Tibial nerve (tissue), 4 donors: ENCODE measurements around the gene GRAMD1C. TPM values are rescaled to one million over a fixed set of nuclear protein-coding genes. Genes with fewer than 3 reads are reported as not detected.

ENCODE experiments used
- DNase-seq, 2 donors: peaks; one replicate each; pipeline ENCODE4 v3.0.0-alpha.2; 2019; ENCODE audit warnings: low spot score in 2 of 2
- H3K27ac ChIP-seq, 4 donors: fragments of 200-600 bp; sonication (generic) in 3 of 4; one replicate each; pipeline ENCODE4 v1.5.1; 2017 to 2019; ENCODE audit warnings: mild to moderate bottlenecking in 1 of 4
- H3K27me3 ChIP-seq, 2 donors: fragments of 200-600 bp; sonication (generic) in 1 of 2; one replicate each; pipeline versions ENCODE4 v1.5.1 to v1.6.0; 2017 to 2019
- H3K36me3 ChIP-seq, 3 donors: fragments of 200-600 bp; sonication (generic); one replicate each; pipeline ENCODE4 v1.5.1; 2018 to 2019
- H3K4me1 ChIP-seq, 4 donors: fragments of 200-600 bp; sonication (generic) in 3 of 4; one replicate each; pipeline ENCODE4 v1.5.1; 2017 to 2019
- H3K4me3 ChIP-seq, 4 donors: fragments of 200-600 bp; sonication (generic) in 3 of 4; one replicate each; pipeline ENCODE4 v1.5.1; 2017 to 2019; ENCODE audit warnings: mild to moderate bottlenecking in 1 of 4, moderate library complexity in 1 of 4
- H3K9me3 ChIP-seq, 4 donors: fragments of 200-600 bp; sonication (generic) in 3 of 4; one replicate each; pipeline ENCODE4 v1.5.1; 2017 to 2019
- EP300 ChIP-seq, 2 donors: sonication (generic); formaldehyde crosslinking; IDR thresholded peaks; one replicate each; pipeline ENCODE4 v1.6.1; 2017; ENCODE audit warnings: antibody characterized with exemption in 2 of 2, mild to moderate bottlenecking in 1 of 2
- POLR2A ChIP-seq, 2 donors: fragments of 450-650 bp; IDR thresholded peaks; one replicate each; pipeline ENCODE4 v1.6.1; 2017; ENCODE audit warnings: antibody characterized with exemption in 2 of 2, mild to moderate bottlenecking in 2 of 2, moderate library complexity in 2 of 2
- WGBS, 2 donors: methylation state at CpG; one replicate each; pipeline ENCODE4 v1.1.5; 2018; 5-methylcytosine and 5-hydroxymethylcytosine counted together
- total RNA-seq, 4 donors: library from RNA; depleted of rRNA; stranded (reverse); fragments of >200 nt; gene quantifications; one replicate each; pipeline ENCODE4 v1.1.0, GENCODE V29; 2016
- TF ChIP-seq, protein P1 (sequence below), 5 experiments: fragments of 200-600 bp in 3 of 5; fragments of 450-650 bp in 2 of 5; sonication (generic) in 3 of 5; IDR thresholded peaks; one replicate each; pipeline ENCODE4 v1.5.1; 2016 to 2019; ENCODE audit warnings: antibody characterized with exemption in 5 of 5, mild to moderate bottlenecking in 3 of 5, moderate library complexity in 2 of 5

Gene GRAMD1C
- total RNA-seq, 4 donors from 2014 or later = 0.63 to 12.6 (median 1.2) TPM

DNA sequence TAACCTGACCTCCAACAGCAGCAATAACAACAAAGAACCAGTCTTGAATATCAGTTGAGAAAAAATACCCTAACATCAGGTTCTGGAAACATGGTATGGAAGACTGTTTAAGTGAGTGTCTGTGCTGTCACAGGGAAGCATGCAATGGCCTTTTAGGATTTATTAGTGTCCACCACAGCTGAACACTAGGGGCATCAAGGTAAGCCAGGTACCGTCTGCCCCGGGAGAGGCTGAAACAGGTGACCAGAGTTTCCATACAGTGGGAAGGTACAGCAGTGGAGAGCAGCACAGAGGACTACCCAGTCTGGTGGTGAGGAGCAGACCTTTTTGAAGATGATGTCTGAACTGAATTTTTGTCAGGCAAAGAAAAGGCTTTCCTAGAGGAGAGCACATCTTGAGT is 127.6 kb downstream of the GRAMD1C start:
- Histone ChIP-seq H3K4me3 (no peak overlapping the region), H3K9me3 (no peaks in the 10 kb centered on the region), H3K27me3 (no peaks in the 10 kb centered on the region), H3K4me1 (no peaks in the 10 kb centered on the region), H3K27ac (no peak overlapping the region), H3K36me3 (peaks cover 0 to 16% (median 0%) of the 10 kb centered on the region in 3 donors)
- DNase-seq = no peak
- TF ChIP-seq POLR2A (IDR thresholded peaks at IDR 0.05) (no peak), EP300 (IDR thresholded peaks at IDR 0.05) (no peak)
- TF ChIP-seq, protein P1, sequence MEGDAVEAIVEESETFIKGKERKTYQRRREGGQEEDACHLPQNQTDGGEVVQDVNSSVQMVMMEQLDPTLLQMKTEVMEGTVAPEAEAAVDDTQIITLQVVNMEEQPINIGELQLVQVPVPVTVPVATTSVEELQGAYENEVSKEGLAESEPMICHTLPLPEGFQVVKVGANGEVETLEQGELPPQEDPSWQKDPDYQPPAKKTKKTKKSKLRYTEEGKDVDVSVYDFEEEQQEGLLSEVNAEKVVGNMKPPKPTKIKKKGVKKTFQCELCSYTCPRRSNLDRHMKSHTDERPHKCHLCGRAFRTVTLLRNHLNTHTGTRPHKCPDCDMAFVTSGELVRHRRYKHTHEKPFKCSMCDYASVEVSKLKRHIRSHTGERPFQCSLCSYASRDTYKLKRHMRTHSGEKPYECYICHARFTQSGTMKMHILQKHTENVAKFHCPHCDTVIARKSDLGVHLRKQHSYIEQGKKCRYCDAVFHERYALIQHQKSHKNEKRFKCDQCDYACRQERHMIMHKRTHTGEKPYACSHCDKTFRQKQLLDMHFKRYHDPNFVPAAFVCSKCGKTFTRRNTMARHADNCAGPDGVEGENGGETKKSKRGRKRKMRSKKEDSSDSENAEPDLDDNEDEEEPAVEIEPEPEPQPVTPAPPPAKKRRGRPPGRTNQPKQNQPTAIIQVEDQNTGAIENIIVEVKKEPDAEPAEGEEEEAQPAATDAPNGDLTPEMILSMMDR (IDR thresholded peaks at IDR 0.05) = no peak
- WGBS, 2 donors = 78 to 92% methylated on average over 2 of the region's 2 CpGs

DNA sequence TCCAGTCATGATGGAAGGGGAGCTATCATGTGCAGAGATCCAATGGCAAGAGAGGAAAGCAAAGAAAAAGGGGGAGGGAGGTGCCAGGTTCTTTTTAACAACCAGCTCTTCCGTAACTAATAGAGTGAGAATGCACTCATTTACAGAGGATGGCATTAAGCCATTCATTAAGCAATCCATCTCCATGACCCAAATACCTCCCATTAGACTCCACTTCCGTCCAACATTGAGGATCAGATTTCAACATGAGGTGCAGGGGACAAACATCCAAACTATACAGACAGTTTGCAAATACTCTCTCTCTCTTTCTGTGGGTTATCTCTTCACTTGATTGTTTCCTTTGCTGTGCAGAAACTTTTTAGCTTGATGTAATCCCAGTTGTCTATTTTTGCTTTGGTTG is 130.4 kb downstream of the GRAMD1C start:
- Histone ChIP-seq H3K27ac (no peak overlapping the region), H3K4me3 (no peak overlapping the region), H3K9me3 (peaks cover 0 to 16% (median 8%) of the 10 kb centered on the region in 4 donors), H3K4me1 (no peaks in the 10 kb centered on the region), H3K27me3 (no peaks in the 10 kb centered on the region), H3K36me3 (peaks cover 0 to 16% (median 0%) of the 10 kb centered on the region in 3 donors)
- no peak for DNase-seq
- TF ChIP-seq, protein P1 (IDR thresholded peaks at IDR 0.05) = no peak
- TF ChIP-seq POLR2A (IDR thresholded peaks at IDR 0.05) (no peak), EP300 (IDR thresholded peaks at IDR 0.05) (no peak)
- WGBS, 2 donors = 42 to 43% methylated on average over 2 of the region's 2 CpGs

DNA sequence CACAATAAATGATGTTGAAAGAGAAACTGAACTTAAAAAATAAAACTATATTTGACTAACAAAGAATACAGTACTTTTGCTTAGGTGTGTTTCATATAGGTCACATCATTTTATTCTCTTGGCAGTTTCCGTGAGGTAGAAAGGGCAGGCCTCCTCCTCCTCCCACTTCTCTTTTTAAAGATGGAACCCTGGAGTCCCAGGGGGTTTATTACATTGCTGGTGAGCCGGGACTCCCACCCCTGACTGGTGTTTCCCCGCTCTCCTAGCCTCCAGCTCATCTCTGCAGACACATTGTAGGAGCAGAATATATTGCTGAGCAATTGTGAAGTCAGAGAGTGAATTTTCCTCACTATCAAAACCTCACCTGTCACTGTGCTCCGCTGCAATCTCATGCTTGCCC is 139.2 kb downstream of the GRAMD1C start:
- Histone ChIP-seq H3K4me1 (no peaks in the 10 kb centered on the region), H3K36me3 (peaks cover 0 to 63% (median 3%) of the 10 kb centered on the region in 3 donors), H3K27me3 (no peaks in the 10 kb centered on the region), H3K27ac (no peak overlapping the region), H3K9me3 (peaks cover 0 to 18% (median 7%) of the 10 kb centered on the region in 4 donors), H3K4me3 (no peak overlapping the region)
- WGBS, 2 donors = 82 to 84% methylated on average over 4 of the region's 4 CpGs
- no peak for DNase-seq
- TF ChIP-seq EP300 (IDR thresholded peaks at IDR 0.05) (no peak), POLR2A (IDR thresholded peaks at IDR 0.05) (no peak)
- TF ChIP-seq, protein P1 (IDR thresholded peaks at IDR 0.05) = no peak

DNA sequence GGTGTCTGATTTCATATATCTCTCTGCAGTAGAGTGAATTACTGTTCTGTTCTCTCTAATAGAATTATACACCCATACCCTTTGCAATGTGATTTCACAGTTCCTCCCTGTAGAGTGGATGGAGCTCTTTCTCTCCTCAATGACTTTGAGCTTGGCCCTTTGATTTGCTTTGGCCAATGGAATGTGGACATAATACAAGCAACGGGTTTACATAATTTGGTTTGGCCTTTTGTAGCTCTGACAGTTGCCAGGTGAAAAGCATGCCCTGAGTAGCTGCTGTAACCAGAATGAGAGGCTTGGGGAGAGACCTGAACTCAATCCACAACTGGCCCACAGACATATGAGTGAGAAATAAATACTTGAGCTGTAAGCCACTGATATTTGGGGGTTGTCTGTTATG is 141.3 kb downstream of the GRAMD1C start:
- no peak for DNase-seq
- Histone ChIP-seq H3K4me3 (no peak overlapping the region), H3K27me3 (no peaks in the 10 kb centered on the region), H3K4me1 (no peaks in the 10 kb centered on the region), H3K36me3 (peaks cover 0 to 74% (median 3%) of the 10 kb centered on the region in 3 donors), H3K27ac (no peak overlapping the region), H3K9me3 (no peaks in the 10 kb centered on the region)
- TF ChIP-seq EP300 (IDR thresholded peaks at IDR 0.05) (no peak), POLR2A (IDR thresholded peaks at IDR 0.05) (no peak)
- TF ChIP-seq, protein P1 (IDR thresholded peaks at IDR 0.05) = no peak
- WGBS, 2 donors = 81 to 91% methylated on average over 1 of the region's 1 CpG

DNA sequence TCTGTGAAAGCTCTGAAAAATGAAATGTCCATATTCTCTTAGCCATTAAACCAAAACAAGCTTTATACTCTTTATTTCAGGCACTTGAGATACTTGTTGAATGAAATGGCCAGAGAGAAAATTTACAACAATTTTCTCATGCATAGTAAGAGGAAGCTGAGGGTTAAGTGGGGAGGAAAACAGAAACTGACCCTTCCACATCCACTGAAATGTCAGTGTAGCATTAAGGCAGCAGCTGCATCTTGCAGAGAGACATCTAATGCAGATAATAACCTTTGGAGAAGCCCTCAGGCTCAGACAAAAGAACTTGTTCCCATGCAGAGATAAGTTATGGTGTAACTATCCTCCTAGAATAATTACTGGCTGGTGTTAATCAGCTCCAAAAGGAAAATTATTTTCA is 143.2 kb downstream of the GRAMD1C start:
- H3K4me3 ChIP-seq = no peak overlapping the region

More for the DNA sequence above, 143.2 kb downstream of the GRAMD1C start:
- Histone ChIP-seq H3K27ac (no peak overlapping the region), H3K4me1 (no peaks in the 10 kb centered on the region), H3K36me3 (peaks cover 0 to 74% (median 3%) of the 10 kb centered on the region in 3 donors), H3K27me3 (no peaks in the 10 kb centered on the region), H3K9me3 (peaks cover 0 to 4% (median 0%) of the 10 kb centered on the region in 4 donors)
- DNase-seq = no peak
- no peak for TF ChIP-seq EP300 (IDR thresholded peaks at IDR 0.05)
- TF ChIP-seq POLR2A (IDR thresholded peaks at IDR 0.05) = no peak
- TF ChIP-seq, protein P1 (IDR thresholded peaks at IDR 0.05) = no peak
